Measurements from ENCODE around the gene MCRIP2.
A peak's percentile ranks its signal among the peaks of the same experiment; 100 is the strongest.

The MCRIP2 gene

GRCh38 chr16:681746-682427 lies 40.3 kb downstream of the MCRIP2 start:
- no peak overlapping the region for H3K27ac Mint-ChIP-seq
- H3K27me3 Mint-ChIP-seq (ENCODE audit: low read depth), result no peaks in the 10 kb centered on the region
- TF ChIP-seq CTCF (IDR thresholded peaks at IDR 0.05; ENCODE audit: unreplicated experiment in 3 of 3), result no peak
- peaks cover 4% of the 10 kb centered on the region for H3K4me1 Mint-ChIP-seq
- H3K36me3 Mint-ChIP-seq (ENCODE audit: low read depth), result no peaks in the 10 kb centered on the region
- H3K9me3 Mint-ChIP-seq, result no peaks in the 10 kb centered on the region
- H3K4me3 Mint-ChIP-seq, result peak overlapping the region; percentile 77 to 85 (median 83)

- H3K27me3 Mint-ChIP-seq (ENCODE audit: low read depth), result no peaks in the 10 kb centered on the region
- H3K27ac Mint-ChIP-seq, result peak overlapping the region in 2 of 3 experiments; percentile 49 to 69
- peaks cover 4% of the 10 kb centered on the region for H3K4me1 Mint-ChIP-seq
- peak overlapping the region; percentile 77 to 85 (median 83) for H3K4me3 Mint-ChIP-seq
- TF ChIP-seq CTCF (IDR thresholded peaks at IDR 0.05; ENCODE audit: unreplicated experiment in 3 of 3), result no peak
- no peaks in the 10 kb centered on the region for H3K36me3 Mint-ChIP-seq (ENCODE audit: low read depth)
- H3K9me3 Mint-ChIP-seq, result no peaks in the 10 kb centered on the region
These were observed 41.1 kb downstream of the MCRIP2 start for GRCh38 chr16:682493-683395.

GRCh38 chr16:683396-684070 lies 41.9 kb downstream of the MCRIP2 start:
- H3K36me3 Mint-ChIP-seq (ENCODE audit: low read depth), result no peaks in the 10 kb centered on the region
- H3K4me1 Mint-ChIP-seq, result peaks cover 4% of the 10 kb centered on the region
- H3K9me3 Mint-ChIP-seq, result no peaks in the 10 kb centered on the region
- no peak for TF ChIP-seq CTCF (IDR thresholded peaks at IDR 0.05; ENCODE audit: unreplicated experiment in 3 of 3)
- H3K27me3 Mint-ChIP-seq (ENCODE audit: low read depth), result no peaks in the 10 kb centered on the region
- no peak overlapping the region for H3K27ac Mint-ChIP-seq
- H3K4me3 Mint-ChIP-seq, result peak overlapping the region; percentile 77 to 85 (median 83)

DNA sequence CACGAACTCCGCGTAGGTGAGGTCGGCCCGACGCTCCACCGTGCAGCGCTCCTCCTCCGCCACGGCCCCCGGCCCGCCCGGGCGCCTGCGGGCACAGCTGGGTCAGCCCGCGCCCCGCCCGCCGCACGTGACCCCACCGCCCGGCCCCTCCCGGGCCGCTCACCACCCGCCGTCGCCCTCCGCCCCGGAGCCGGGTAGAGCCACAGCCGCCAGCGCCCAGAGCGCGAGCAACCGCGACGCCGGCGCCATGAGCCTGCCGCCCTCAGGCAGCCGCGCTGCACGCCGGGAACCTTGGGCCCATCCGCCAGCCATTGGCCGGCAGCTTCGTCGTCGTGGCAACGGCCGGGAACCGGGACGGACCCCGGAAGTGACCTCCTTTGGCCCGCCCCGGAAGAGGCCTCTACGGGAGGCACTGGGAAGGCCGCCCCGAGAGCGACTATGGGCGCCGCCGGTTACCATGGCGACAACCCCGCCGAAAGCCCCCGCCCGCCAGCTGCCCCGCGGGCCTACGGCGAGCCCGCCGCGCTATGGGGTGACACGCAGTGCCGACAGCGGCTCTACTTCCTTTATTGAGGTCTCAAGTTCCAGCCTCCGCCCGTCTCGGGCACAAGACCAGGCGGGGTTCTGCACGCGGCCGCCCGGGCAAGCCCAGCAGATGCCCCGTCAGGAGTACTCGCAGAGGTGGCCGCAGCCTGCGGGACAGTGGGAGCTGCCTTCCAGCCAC lies 42.6 kb downstream of the MCRIP2 start, which contains the start of gene JMJD8:
Gene JMJD8 (minus strand): TSS at position 264 of the 724 bp plus-strand sequence. CDS start 15 bp downstream, at position 249.
- TF ChIP-seq CTCF (IDR thresholded peaks at IDR 0.05; ENCODE audit: unreplicated experiment in 3 of 3), result no peak

GRCh38 chr16:684961-685696 lies 43.5 kb downstream of the MCRIP2 start:
- Mint-ChIP-seq H3K36me3 (ENCODE audit: low read depth) (no peaks in the 10 kb centered on the region), H3K4me1 (peaks cover 6% of the 10 kb centered on the region), H3K4me3 (peak overlapping the region in 1 of 3 experiments; percentile 23), H3K9me3 (no peaks in the 10 kb centered on the region), H3K27me3 (ENCODE audit: low read depth) (peaks cover 1% of the 10 kb centered on the region), H3K27ac (no peak overlapping the region)
- no peak for TF ChIP-seq CTCF (IDR thresholded peaks at IDR 0.05; ENCODE audit: unreplicated experiment in 3 of 3)

More for the DNA sequence above, 42.6 kb downstream of the MCRIP2 start, which contains the start of gene JMJD8:
- peaks cover 4% of the 10 kb centered on the region for H3K4me1 Mint-ChIP-seq
- no peaks in the 10 kb centered on the region for H3K27me3 Mint-ChIP-seq (ENCODE audit: low read depth)
- no peaks in the 10 kb centered on the region for H3K36me3 Mint-ChIP-seq (ENCODE audit: low read depth)
- peak within 1 kb of the TSS; percentile 81 to 85 (median 83) for H3K4me3 Mint-ChIP-seq
- no peaks in the 10 kb centered on the region for H3K9me3 Mint-ChIP-seq
- H3K27ac Mint-ChIP-seq, result no peak within 1 kb of the TSS

All from nephron (organoid).